WTC11 (cell line): Measurements from ENCODE around the gene DHX8. TPM values are rescaled to one million over a fixed set of nuclear protein-coding genes. Genes with fewer than 3 reads are reported as not detected.
A peak's percentile ranks its signal among the peaks of the same experiment; 100 is the strongest.

Experiments
- ATAC-seq: fragments of 200-7000 bp; cut with Tn5 transposase; 2 replicates; pipeline ENCODE4 v1.10.0; 2021; ENCODE audit warnings: mild to moderate bottlenecking, moderate library complexity
- CTCF ChIA-PET: fragments of 300-600 bp; sonication (Branson Sonifier 250); formaldehyde crosslinking; loops from one replicate; lab custom pipeline; 2021; ENCODE audit warnings: antibody characterized with exemption; lab: Charles Lee
- POLR2A ChIA-PET: fragments of 350-600 bp; sonication (Branson Sonifier 250); formaldehyde crosslinking; loops from one replicate; lab custom pipeline; 2021; ENCODE audit warnings: antibody characterized with exemption; lab: Charles Lee
- DNase-seq: peaks from one replicate; pipeline ENCODE4 v3.0.0; 2021; ENCODE audit warnings: low spot score
- H3K27ac Mint-ChIP-seq: 2 replicates; pipeline ENCODE4 v1.8.0; 2021; ENCODE audit warnings: mixed read lengths
- H3K27me3 Mint-ChIP-seq: 2 replicates; pipeline ENCODE4 v1.8.0; 2021; ENCODE audit warnings: low read depth, mild to moderate bottlenecking, moderate library complexity, mixed read lengths
- H3K36me3 Mint-ChIP-seq: 2 replicates; pipeline ENCODE4 v1.8.0; 2021; ENCODE audit warnings: mixed read lengths
- H3K4me1 Mint-ChIP-seq: 2 replicates; pipeline ENCODE4 v1.8.0; 2022; ENCODE audit warnings: mixed read lengths
- H3K4me3 Mint-ChIP-seq: 2 replicates; pipeline ENCODE4 v1.8.0; 2021; ENCODE audit warnings: mild to moderate bottlenecking, moderate library complexity, mixed read lengths
- H3K9me3 Mint-ChIP-seq: 2 replicates; pipeline ENCODE4 v1.8.0; 2021; ENCODE audit warnings: mixed read lengths
- ATF1 ChIP-seq: sonication (generic); formaldehyde crosslinking; IDR thresholded peaks from 2 replicates; pipeline ENCODE4 v1.8.1; 2023; ENCODE audit warnings: mild to moderate bottlenecking, moderate library complexity, missing genetic modification reagents
- CREB1 ChIP-seq: sonication (generic); formaldehyde crosslinking; IDR thresholded peaks from 2 replicates; pipeline ENCODE4 v1.8.0; 2023; ENCODE audit warnings: mild to moderate bottlenecking, missing genetic modification reagents
- ELF4 ChIP-seq: sonication (generic); formaldehyde crosslinking; IDR thresholded peaks from 2 replicates; pipeline ENCODE4 v1.8.1; 2022; ENCODE audit warnings: low read depth, mild to moderate bottlenecking, moderate library complexity, missing genetic modification reagents
- FOXK1 ChIP-seq: sonication (generic); formaldehyde crosslinking; IDR thresholded peaks from 2 replicates; pipeline ENCODE4 v1.8.0; 2022; ENCODE audit warnings: mild to moderate bottlenecking, moderate library complexity, missing genetic modification reagents
- GABPB1 ChIP-seq: sonication (generic); formaldehyde crosslinking; IDR thresholded peaks from 2 replicates; pipeline ENCODE4 v1.8.1; 2023; ENCODE audit warnings: mild to moderate bottlenecking, missing genetic modification reagents
- JUN ChIP-seq: sonication (generic); formaldehyde crosslinking; IDR thresholded peaks from 2 replicates; pipeline ENCODE4 v1.8.0; 2023; ENCODE audit warnings: mild to moderate bottlenecking, missing genetic modification reagents
- RELA ChIP-seq: sonication (generic); formaldehyde crosslinking; IDR thresholded peaks from 2 replicates; pipeline ENCODE4 v1.8.1; 2022; ENCODE audit warnings: missing genetic modification reagents, mild to moderate bottlenecking, borderline replicate concordance
- RORB ChIP-seq: fragments of 250-450 bp; sonication (Bioruptor Pico); IDR thresholded peaks from 2 replicates; pipeline ENCODE4 v1.9.0; 2021; ENCODE audit warnings: mild to moderate bottlenecking
- SP1 ChIP-seq: sonication (generic); formaldehyde crosslinking; conservative IDR thresholded peaks from 2 replicates; pipeline ENCODE4 v1.8.1; 2022; ENCODE audit warnings: missing genetic modification reagents
- TCF7 ChIP-seq: sonication (generic); formaldehyde crosslinking; IDR thresholded peaks from 2 replicates; pipeline ENCODE4 v1.8.0; 2022; ENCODE audit warnings: mild to moderate bottlenecking, low read depth, missing genetic modification reagents, moderate library complexity
- ZNF121 ChIP-seq: sonication (generic); formaldehyde crosslinking; IDR thresholded peaks from 2 replicates; pipeline ENCODE4 v1.8.0; 2023; ENCODE audit warnings: missing genetic modification reagents
- ZNF219 ChIP-seq: sonication (generic); formaldehyde crosslinking; IDR thresholded peaks from 2 replicates; pipeline ENCODE4 v1.8.0; 2023; ENCODE audit warnings: missing genetic modification reagents, mild to moderate bottlenecking, borderline replicate concordance
- ZNF232 ChIP-seq: sonication (generic); formaldehyde crosslinking; IDR thresholded peaks from 2 replicates; pipeline ENCODE4 v1.8.0; 2022; ENCODE audit warnings: mild to moderate bottlenecking, missing genetic modification reagents
- ZNF263 ChIP-seq: sonication (generic); formaldehyde crosslinking; IDR thresholded peaks from 2 replicates; pipeline ENCODE4 v1.8.1; 2022; ENCODE audit warnings: low read depth, mild to moderate bottlenecking, moderate library complexity, missing genetic modification reagents
- ZNF317 ChIP-seq: sonication (generic); formaldehyde crosslinking; IDR thresholded peaks from 2 replicates; pipeline ENCODE4 v1.8.1; 2023; ENCODE audit warnings: low read depth, mild to moderate bottlenecking, moderate library complexity, missing genetic modification reagents, borderline replicate concordance
- ZNF396 ChIP-seq: fragments of 250-450 bp; sonication (Bioruptor Pico); IDR thresholded peaks from 2 replicates; pipeline ENCODE4 v1.8.0; 2021; ENCODE audit warnings: mild to moderate bottlenecking, moderate library complexity, borderline replicate concordance
- ZNF416 ChIP-seq: fragments of 250-450 bp; sonication (Bioruptor Pico); IDR thresholded peaks from 2 replicates; pipeline ENCODE4 v1.9.0; 2021; ENCODE audit warnings: mild to moderate bottlenecking, inconsistent platforms
- ZNF671 ChIP-seq: fragments of 250-450 bp; sonication (Bioruptor Pico); IDR thresholded peaks from 2 replicates; pipeline ENCODE4 v1.8.0; 2021; ENCODE audit warnings: mild to moderate bottlenecking
- total RNA-seq: library from RNA; stranded (reverse); gene quantifications from 3 replicates; pipeline ENCODE4 v1.2.3, GENCODE V29; 2021
- TF ChIP-seq, protein P1 (sequence below): sonication (generic); formaldehyde crosslinking; IDR thresholded peaks from 2 replicates; pipeline ENCODE4 v1.8.1; 2023; ENCODE audit warnings: mild to moderate bottlenecking, moderate library complexity, missing genetic modification reagents
- TF ChIP-seq, protein P2 (sequence below): fragments of 250-450 bp; sonication (Bioruptor Pico); IDR thresholded peaks from 2 replicates; pipeline ENCODE4 v1.9.0; 2021; ENCODE audit warnings: mild to moderate bottlenecking
- TF ChIP-seq, protein P3 (sequence below): sonication (generic); formaldehyde crosslinking; conservative IDR thresholded peaks from 2 replicates; pipeline ENCODE4 v1.8.1; 2022; ENCODE audit warnings: mild to moderate bottlenecking, missing genetic modification reagents
- TF ChIP-seq, protein P4 (sequence below): sonication (generic); formaldehyde crosslinking; IDR thresholded peaks from 2 replicates; pipeline ENCODE4 v1.8.0; 2022; ENCODE audit warnings: mild to moderate bottlenecking, missing genetic modification reagents
- TF ChIP-seq, protein P5 (sequence below): sonication (generic); formaldehyde crosslinking; IDR thresholded peaks from 2 replicates; pipeline ENCODE4 v1.8.0; 2022; ENCODE audit warnings: missing genetic modification reagents

The DHX8 gene
- total RNA-seq, 1 experiment from 2014 or later: 58.5 TPM

DNA sequence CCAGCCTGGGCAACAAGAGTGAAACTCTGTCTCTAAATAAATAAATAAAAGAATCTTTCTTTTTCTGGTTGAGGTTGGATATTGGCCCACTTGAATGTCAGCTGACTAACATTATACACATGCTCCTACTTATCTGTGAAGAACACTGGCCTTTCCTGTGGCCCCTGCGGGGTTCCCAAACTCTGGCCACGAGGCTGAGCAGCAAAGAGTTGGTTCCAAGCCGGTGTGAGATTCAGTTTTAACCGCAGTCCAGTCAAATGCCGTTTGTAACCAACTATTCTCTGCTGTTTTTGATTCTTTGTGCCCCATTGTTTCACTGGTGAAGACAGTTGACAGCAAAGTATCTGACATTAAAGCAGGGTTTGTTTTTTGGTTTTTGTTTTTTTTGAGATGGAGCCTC is 51.1 kb downstream of the DHX8 start (continued):
- TF ChIP-seq, protein P1, sequence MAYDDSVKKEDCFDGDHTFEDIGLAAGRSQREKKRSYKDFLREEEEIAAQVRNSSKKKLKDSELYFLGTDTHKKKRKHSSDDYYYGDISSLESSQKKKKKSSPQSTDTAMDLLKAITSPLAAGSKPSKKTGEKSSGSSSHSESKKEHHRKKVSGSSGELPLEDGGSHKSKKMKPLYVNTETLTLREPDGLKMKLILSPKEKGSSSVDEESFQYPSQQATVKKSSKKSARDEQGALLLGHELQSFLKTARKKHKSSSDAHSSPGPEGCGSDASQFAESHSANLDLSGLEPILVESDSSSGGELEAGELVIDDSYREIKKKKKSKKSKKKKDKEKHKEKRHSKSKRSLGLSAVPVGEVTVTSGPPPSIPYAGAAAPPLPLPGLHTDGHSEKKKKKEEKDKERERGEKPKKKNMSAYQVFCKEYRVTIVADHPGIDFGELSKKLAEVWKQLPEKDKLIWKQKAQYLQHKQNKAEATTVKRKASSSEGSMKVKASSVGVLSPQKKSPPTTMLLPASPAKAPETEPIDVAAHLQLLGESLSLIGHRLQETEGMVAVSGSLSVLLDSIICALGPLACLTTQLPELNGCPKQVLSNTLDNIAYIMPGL (CRISPR knock-in tag): no peak
- TF ChIP-seq, protein P2, sequence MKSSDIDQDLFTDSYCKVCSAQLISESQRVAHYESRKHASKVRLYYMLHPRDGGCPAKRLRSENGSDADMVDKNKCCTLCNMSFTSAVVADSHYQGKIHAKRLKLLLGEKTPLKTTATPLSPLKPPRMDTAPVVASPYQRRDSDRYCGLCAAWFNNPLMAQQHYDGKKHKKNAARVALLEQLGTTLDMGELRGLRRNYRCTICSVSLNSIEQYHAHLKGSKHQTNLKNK (CRISPR knock-in tag): no peak
- TF ChIP-seq ZNF396 (CRISPR knock-in tag) (no peak), SP1 (no peak), ZNF416 (no peak), ZNF317 (CRISPR knock-in tag) (no peak)
- TF ChIP-seq, all 79 proteins: peak for 0

DNA sequence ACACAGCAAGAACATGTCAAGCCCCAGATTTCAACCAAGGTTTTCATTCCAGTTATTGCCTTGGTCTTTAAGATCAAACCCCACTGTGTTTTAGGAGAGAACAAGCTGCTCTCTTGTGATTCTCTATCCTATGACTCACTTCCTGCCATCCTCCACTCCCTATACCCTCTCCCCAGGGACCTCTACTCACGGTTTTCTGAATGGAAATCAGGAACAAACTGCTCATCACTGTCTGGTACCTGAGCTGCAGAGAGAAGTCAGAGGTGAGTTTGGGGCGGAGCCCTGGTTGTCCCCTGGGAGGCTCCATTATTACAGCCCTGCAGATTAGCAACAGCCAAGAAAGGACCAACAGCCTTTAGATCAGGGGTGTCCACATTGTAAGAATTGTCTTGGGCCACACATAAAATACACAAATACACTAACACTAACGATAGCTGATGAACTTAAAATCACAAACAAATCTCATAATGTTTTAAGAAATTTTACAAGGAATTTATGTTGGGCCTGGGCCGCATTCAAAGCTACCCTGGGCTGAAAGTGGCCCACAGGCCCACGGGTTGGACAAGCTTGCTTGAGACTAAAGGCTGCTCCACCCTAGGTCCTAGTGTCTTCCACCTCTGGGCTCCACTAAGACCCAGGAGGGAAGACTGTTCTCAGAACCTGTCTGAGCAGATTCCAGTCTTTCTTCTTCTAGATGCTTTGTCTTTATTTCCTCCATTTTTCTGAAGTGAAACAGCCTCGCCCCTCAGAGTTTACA is 52.6 kb downstream of the DHX8 start:
- Mint-ChIP-seq H3K9me3 (no peaks in the 10 kb centered on the region), H3K4me1 (peaks cover 73% of the 10 kb centered on the region)
- TF ChIP-seq ZNF219 (CRISPR knock-in tag): no peak
- TF ChIP-seq ZNF671 (CRISPR knock-in tag): no peak
- TF ChIP-seq ELF4 (CRISPR knock-in tag): no peak
- TF ChIP-seq, protein P3, sequence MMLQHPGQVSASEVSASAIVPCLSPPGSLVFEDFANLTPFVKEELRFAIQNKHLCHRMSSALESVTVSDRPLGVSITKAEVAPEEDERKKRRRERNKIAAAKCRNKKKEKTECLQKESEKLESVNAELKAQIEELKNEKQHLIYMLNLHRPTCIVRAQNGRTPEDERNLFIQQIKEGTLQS (CRISPR knock-in tag): no peak
- no peak for TF ChIP-seq ZNF121 (CRISPR knock-in tag)
- no peak for TF ChIP-seq RELA (CRISPR knock-in tag)
- TF ChIP-seq GABPB1 (CRISPR knock-in tag): no peak
- TF ChIP-seq, protein P4, sequence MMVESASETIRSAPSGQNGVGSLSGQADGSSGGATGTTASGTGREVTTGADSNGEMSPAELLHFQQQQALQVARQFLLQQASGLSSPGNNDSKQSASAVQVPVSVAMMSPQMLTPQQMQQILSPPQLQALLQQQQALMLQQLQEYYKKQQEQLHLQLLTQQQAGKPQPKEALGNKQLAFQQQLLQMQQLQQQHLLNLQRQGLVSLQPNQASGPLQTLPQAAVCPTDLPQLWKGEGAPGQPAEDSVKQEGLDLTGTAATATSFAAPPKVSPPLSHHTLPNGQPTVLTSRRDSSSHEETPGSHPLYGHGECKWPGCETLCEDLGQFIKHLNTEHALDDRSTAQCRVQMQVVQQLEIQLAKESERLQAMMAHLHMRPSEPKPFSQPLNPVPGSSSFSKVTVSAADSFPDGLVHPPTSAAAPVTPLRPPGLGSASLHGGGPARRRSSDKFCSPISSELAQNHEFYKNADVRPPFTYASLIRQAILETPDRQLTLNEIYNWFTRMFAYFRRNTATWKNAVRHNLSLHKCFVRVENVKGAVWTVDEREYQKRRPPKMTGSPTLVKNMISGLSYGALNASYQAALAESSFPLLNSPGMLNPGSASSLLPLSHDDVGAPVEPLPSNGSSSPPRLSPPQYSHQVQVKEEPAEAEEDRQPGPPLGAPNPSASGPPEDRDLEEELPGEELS: no peak
- no peak for TF ChIP-seq TCF7 (CRISPR knock-in tag)
- TF ChIP-seq, protein P5, sequence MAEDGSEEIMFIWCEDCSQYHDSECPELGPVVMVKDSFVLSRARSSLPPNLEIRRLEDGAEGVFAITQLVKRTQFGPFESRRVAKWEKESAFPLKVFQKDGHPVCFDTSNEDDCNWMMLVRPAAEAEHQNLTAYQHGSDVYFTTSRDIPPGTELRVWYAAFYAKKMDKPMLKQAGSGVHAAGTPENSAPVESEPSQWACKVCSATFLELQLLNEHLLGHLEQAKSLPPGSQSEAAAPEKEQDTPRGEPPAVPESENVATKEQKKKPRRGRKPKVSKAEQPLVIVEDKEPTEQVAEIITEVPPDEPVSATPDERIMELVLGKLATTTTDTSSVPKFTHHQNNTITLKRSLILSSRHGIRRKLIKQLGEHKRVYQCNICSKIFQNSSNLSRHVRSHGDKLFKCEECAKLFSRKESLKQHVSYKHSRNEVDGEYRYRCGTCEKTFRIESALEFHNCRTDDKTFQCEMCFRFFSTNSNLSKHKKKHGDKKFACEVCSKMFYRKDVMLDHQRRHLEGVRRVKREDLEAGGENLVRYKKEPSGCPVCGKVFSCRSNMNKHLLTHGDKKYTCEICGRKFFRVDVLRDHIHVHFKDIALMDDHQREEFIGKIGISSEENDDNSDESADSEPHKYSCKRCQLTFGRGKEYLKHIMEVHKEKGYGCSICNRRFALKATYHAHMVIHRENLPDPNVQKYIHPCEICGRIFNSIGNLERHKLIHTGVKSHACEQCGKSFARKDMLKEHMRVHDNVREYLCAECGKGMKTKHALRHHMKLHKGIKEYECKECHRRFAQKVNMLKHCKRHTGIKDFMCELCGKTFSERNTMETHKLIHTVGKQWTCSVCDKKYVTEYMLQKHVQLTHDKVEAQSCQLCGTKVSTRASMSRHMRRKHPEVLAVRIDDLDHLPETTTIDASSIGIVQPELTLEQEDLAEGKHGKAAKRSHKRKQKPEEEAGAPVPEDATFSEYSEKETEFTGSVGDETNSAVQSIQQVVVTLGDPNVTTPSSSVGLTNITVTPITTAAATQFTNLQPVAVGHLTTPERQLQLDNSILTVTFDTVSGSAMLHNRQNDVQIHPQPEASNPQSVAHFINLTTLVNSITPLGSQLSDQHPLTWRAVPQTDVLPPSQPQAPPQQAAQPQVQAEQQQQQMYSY (CRISPR knock-in tag): no peak
- TF ChIP-seq ATF1 (CRISPR knock-in tag): no peak
- TF ChIP-seq FOXK1 (CRISPR knock-in tag): no peak
- no peak for TF ChIP-seq ZNF263 (CRISPR knock-in tag)
- no peak for TF ChIP-seq ZNF317 (CRISPR knock-in tag)
- no peak for TF ChIP-seq CREB1 (CRISPR knock-in tag)
- no peak for TF ChIP-seq RORB
- no peak for TF ChIP-seq JUN
- no peak for TF ChIP-seq ZNF396 (CRISPR knock-in tag)
- no peak for TF ChIP-seq ZNF232 (CRISPR knock-in tag)
- TF ChIP-seq, all 79 proteins: peak for 0
- ChIA-PET CTCF (interaction anchor here (0.9 to 1.0 kb wide), 2 partner anchors 11 to 53 kb away, joined by 3 to 4 read pairs; partner anchors contain the start of gene DHX8), POLR2A (interaction anchor here (0.9 kb wide), 1 partner anchor 9 kb away, joined by 3 read pairs; no protein-coding TSS in a partner anchor)
- peaks cover 27% of the 10 kb centered on the region for H3K36me3 Mint-ChIP-seq
- ATAC-seq: no peak
- peak overlapping the region; percentile 92 for H3K27ac Mint-ChIP-seq
- no peak for DNase-seq
- no peaks in the 10 kb centered on the region for H3K27me3 Mint-ChIP-seq
- no peak overlapping the region; the same call in 1 of the 2 replicates for H3K4me3 Mint-ChIP-seq
